Colon (tissue), 2 donors: ENCODE results near the gene RGL1.

ENCODE experiments used
- FAIRE-seq: peaks from 2 replicates; lab custom pipeline; 2012; peaks lifted over from hg19 to GRCh38; lab: Jason Lieb, UNC
- donor health status: control.
- donor health status: control.

The RGL1 gene

GRCh38 chr1:183957216-183957830 is 152.4 kb downstream of the RGL1 start:
- FAIRE-seq: no peak

GRCh38 chr1:183958958-183959357 is 154.0 kb downstream of the RGL1 start:
- FAIRE-seq: no peak

GRCh38 chr1:183961132-183961531 is 156.2 kb downstream of the RGL1 start:
- FAIRE-seq: no peak

GRCh38 chr1:183962903-183963302 is 158.0 kb downstream of the RGL1 start:
- no peak for FAIRE-seq

- no peak for FAIRE-seq
These were observed 160.8 kb downstream of the RGL1 start for GRCh38 chr1:183965726-183966125.

- FAIRE-seq: no peak
These were observed 161.6 kb downstream of the RGL1 start for GRCh38 chr1:183966487-183966886.

- no peak for FAIRE-seq
These were observed 163.0 kb downstream of the RGL1 start for GRCh38 chr1:183967914-183968313.

- FAIRE-seq: no peak
These were observed 163.5 kb downstream of the RGL1 start for GRCh38 chr1:183968386-183968785.

GRCh38 chr1:183970516-183971300 is 165.8 kb downstream of the RGL1 start:
- no peak for FAIRE-seq

GRCh38 chr1:183975651-183976050 is 170.7 kb downstream of the RGL1 start:
- no peak for FAIRE-seq

- FAIRE-seq: no peak
These were observed 172.8 kb downstream of the RGL1 start for GRCh38 chr1:183977717-183978116.
